Ishikawa (cell line): ENCODE results near the gene MRPL28.

Experiments
- CEBPB ChIP-seq: IDR thresholded peaks from 2 replicates; pipeline ENCODE4 v1.6.1; 2012
- CREB1 ChIP-seq: IDR thresholded peaks from 2 replicates; pipeline ENCODE4 v1.6.1; 2012; ENCODE audit warnings: low read depth
- EGR1 ChIP-seq: IDR thresholded peaks from 2 replicates; pipeline ENCODE4 v1.6.1; 2012
- EP300 ChIP-seq: IDR thresholded peaks from 2 replicates; pipeline ENCODE4 v1.6.1; 2012; ENCODE audit warnings: borderline replicate concordance
- FOXM1 ChIP-seq: IDR thresholded peaks from 2 replicates; pipeline ENCODE4 v1.6.1; 2012; ENCODE audit warnings: low read depth, borderline replicate concordance
- NFIC ChIP-seq: IDR thresholded peaks from 2 replicates; pipeline ENCODE4 v1.6.1; 2012
- RAD21 ChIP-seq: IDR thresholded peaks from 2 replicates; pipeline ENCODE4 v1.6.1; 2012; ENCODE audit warnings: low read depth
- REST ChIP-seq: IDR thresholded peaks from 2 replicates; pipeline ENCODE4 v1.6.1; 2012; ENCODE audit warnings: low read depth, mild to moderate bottlenecking
- TAF1 ChIP-seq: IDR thresholded peaks from 2 replicates; pipeline ENCODE4 v1.6.1; 2012; ENCODE audit warnings: low read depth, mild to moderate bottlenecking
- TCF12 ChIP-seq: IDR thresholded peaks from 2 replicates; pipeline ENCODE4 v1.6.1; 2012; ENCODE audit warnings: low read depth
- TEAD4 ChIP-seq: IDR thresholded peaks from 2 replicates; pipeline ENCODE4 v1.6.1; 2012
- YY1 ChIP-seq: IDR thresholded peaks from 2 replicates; pipeline ENCODE4 v1.6.1; 2012; ENCODE audit warnings: low read depth
- ZBTB7A ChIP-seq: IDR thresholded peaks from 2 replicates; pipeline ENCODE4 v1.6.1; 2012; ENCODE audit warnings: low read depth
- TF ChIP-seq, protein P1 (sequence below): IDR thresholded peaks from 2 replicates; pipeline ENCODE4 v1.6.1; 2012
- TF ChIP-seq, protein P2 (sequence below): IDR thresholded peaks from 2 replicates; pipeline ENCODE4 v1.6.1; 2012

The MRPL28 gene

GRCh38 chr16:375927-376816, 5.8 kb upstream of the MRPL28 start:
- TF ChIP-seq, protein P1, sequence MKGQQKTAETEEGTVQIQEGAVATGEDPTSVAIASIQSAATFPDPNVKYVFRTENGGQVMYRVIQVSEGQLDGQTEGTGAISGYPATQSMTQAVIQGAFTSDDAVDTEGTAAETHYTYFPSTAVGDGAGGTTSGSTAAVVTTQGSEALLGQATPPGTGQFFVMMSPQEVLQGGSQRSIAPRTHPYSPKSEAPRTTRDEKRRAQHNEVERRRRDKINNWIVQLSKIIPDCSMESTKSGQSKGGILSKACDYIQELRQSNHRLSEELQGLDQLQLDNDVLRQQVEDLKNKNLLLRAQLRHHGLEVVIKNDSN, result no peak
- TF ChIP-seq FOXM1 (no peak), TEAD4 (no peak), EGR1 (no peak), RAD21 (no peak)

GRCh38 chr16:375212-375611, 4.9 kb upstream of the MRPL28 start:
- TF ChIP-seq CEBPB (no peak), CREB1 (no peak), TAF1 (no peak), EP300 (no peak), RAD21 (no peak), EGR1 (no peak), FOXM1 (no peak), TCF12 (no peak), TEAD4 (no peak), YY1 (no peak), REST (no peak), NFIC (no peak), ZBTB7A (no peak)
- TF ChIP-seq, protein P2, sequence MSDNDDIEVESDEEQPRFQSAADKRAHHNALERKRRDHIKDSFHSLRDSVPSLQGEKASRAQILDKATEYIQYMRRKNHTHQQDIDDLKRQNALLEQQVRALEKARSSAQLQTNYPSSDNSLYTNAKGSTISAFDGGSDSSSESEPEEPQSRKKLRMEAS, result no peak
- TF ChIP-seq, protein P1, result no peak

DNA sequence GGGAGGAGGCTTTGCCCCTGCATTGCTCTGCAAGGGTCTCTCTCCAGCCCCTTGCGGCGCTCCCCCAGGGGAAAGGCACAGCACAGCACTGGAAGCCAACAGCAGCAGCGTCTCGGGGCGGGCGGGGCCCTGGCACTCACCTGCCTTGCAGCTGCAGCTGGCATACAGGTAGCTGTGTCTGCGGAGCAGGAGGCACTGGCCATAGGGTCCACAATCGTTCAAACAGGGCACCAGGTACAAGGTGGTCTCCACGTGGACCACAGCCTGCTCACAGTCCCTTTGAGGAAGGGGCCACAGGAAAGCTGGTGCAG, 4.2 kb upstream of the MRPL28 start:
- TF ChIP-seq RAD21, result no peak
- TF ChIP-seq FOXM1, result no peak
- TF ChIP-seq TEAD4, result no peak
- TF ChIP-seq TAF1, result no peak
- no peak for TF ChIP-seq ZBTB7A
- TF ChIP-seq TCF12, result no peak
- TF ChIP-seq REST, result no peak
- TF ChIP-seq, protein P1, result no peak
- TF ChIP-seq, protein P2, result no peak
- TF ChIP-seq NFIC, result no peak
- no peak for TF ChIP-seq YY1
- no peak for TF ChIP-seq CEBPB
- TF ChIP-seq EGR1, result no peak
- no peak for TF ChIP-seq EP300
- TF ChIP-seq CREB1, result no peak

DNA sequence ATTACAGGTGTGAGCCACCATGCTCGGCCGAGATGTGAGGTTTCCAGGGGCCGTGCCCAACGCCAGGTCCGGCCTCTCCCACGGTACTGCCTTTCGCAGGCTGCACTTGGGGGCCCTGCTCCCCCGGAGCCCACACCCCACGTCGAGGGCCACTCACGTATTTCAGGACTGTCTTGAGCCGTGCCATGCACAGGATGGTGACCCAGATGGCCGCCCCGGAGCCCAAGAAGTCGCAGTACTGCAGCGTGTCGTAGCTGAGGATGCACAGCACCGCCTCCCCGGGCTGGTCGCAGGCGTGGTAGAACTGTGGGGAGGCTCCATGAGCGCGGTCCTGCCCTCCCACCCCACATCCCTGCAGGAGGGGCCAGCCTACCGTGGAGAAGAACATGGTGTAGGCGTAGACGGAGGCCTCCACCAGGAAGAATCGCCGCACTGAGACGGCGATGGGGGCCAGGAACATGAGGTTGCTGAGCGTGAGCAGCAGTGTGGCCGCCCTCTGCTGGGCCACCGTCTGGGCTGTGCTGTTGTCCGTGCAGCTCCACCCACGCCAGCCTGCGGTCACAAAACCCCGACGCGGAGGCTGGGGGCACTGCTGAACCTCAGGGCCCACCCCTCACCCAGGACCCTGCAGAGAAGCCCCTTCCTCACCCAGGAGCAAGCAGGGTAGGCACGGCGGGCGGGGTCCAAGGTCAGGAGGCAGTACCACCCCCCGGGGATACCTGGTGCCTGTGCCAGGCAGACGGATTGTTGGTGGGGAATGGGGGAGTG, 3.7 kb upstream of the MRPL28 start:
- TF ChIP-seq FOXM1, result no peak
- TF ChIP-seq, protein P2, result no peak
- TF ChIP-seq NFIC, result no peak
- no peak for TF ChIP-seq EP300
- no peak for TF ChIP-seq RAD21
- TF ChIP-seq ZBTB7A, result no peak
- no peak for TF ChIP-seq TAF1
- no peak for TF ChIP-seq YY1
- TF ChIP-seq TEAD4, result no peak
- no peak for TF ChIP-seq EGR1
- TF ChIP-seq, protein P1, result no peak
- TF ChIP-seq CEBPB, result no peak
